Retinal pigment epithelial cell (primary cell): ENCODE measurements around the gene MYO9A.
"Not testable (repeated sequence)": the region's sequence is repeated elsewhere in the genome, so short reads cannot be mapped to it uniquely, and the experiment has no call there.

ENCODE experiments used
- DNase-seq: peaks from one replicate; pipeline ENCODE4 v3.0.0-alpha.2; 2010; ENCODE audit warnings: low read depth
- H3K4me3 ChIP-seq: 2 replicates; pipeline ENCODE4 v1.5.1; 2011; ENCODE audit warnings: mild to moderate bottlenecking, low read length, control low read depth, moderate library complexity
- CTCF ChIP-seq: conservative IDR thresholded peaks from 2 replicates; pipeline ENCODE4 v1.5.1; 2011; ENCODE audit warnings: low read depth, low read length, control low read depth, inconsistent platforms

MYO9A gene

DNA sequence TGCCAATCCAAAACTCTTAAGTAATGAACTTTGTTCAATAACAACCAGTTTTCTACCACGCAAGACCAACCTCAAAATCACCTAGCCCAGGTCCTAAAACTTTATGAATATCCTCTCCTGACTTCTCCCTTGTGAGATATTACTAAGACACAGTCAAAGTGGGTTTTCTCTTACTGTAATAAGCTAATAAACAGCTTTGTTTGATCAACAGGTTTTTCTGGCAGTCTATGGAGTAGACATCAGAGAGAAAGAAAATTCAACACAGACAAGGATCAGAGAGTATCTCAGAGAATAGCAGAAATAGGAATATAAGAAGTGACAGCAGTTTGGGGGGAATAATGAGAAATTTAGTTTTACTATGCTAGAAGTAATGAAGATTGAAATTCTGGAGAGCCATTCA, 228.0 kb downstream of the MYO9A start:
- no peak overlapping the region for H3K4me3 ChIP-seq
- TF ChIP-seq CTCF: no peak
- no peak for DNase-seq

DNA sequence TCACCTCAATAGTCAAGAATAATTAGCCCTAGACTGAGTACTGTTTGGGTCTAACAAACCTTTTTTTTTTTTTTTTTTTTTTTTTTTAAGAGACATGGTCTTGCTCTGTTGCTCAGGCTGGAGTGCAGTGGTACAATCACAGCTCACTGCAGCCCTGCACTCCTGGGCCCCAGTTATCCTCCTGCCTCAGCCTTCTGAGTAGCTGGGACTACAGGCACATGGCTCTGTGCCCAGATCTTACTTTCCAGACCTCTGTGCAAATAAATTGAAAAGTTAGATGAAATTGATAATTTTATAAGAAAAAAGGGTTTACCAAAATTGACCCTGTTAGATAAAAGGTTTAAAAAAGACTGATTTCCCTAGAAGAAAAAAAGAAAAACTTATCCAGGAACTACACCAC, 228.6 kb downstream of the MYO9A start:
- no peak for DNase-seq
- TF ChIP-seq CTCF: no peak
- no peak overlapping the region for H3K4me3 ChIP-seq

- H3K4me3 ChIP-seq: no peak overlapping the region
- DNase-seq: no peak
- TF ChIP-seq CTCF: no peak
Observed at GRCh38 chr15:71888797-71889196, 229.2 kb downstream of the MYO9A start.

GRCh38 chr15:71885390-71885789, 232.6 kb downstream of the MYO9A start:
- no peak for TF ChIP-seq CTCF

GRCh38 chr15:71883447-71883846, 234.5 kb downstream of the MYO9A start:
- H3K4me3 ChIP-seq: no peak overlapping the region
- no peak for DNase-seq
- no peak for TF ChIP-seq CTCF

More at GRCh38 chr15:71885390-71885789, 232.6 kb downstream of the MYO9A start:
- DNase-seq: no peak
- H3K4me3 ChIP-seq: no peak overlapping the region

GRCh38 chr15:71880276-71880675, 237.7 kb downstream of the MYO9A start:
- no peak for TF ChIP-seq CTCF
- no peak for DNase-seq
- H3K4me3 ChIP-seq: no peak overlapping the region

DNA sequence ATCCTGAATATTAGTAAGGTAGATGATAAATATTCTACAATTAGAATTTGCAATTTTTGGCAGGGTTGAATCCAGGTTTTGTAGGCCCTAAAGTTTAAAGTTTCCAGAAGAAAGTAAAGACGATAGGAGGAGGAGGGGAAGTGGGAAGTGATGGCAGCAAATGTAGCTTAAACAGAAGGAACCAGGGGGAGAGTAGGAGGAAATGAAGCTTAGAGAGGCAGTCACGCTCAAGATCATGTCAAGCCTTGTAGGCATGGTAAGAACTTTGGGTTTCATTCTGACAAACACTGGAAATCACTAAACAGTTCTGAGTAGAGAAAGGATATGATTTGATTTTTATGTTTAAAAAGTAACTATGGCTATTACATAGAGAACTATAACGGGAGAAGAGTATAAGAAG, 243.7 kb downstream of the MYO9A start:
- H3K4me3 ChIP-seq: no peak overlapping the region
- no peak for DNase-seq
- no peak for TF ChIP-seq CTCF

DNA sequence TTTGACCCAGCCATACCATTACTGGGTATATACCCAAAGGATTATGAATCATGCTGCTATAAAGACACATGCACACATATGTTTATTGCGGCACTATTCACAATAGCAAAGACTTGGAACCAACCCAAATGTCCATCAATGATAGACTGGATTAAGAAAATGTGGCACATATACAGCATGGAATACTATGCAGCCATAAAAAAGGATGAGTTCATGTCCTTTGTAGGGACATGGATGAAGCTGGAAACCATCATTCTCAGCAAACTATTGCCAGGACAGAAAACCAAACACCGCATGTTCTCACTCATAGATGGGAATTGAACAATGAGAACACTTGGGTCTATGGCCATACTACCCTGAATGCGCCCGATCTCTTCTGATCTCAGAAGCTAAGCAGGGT, 259.7 kb downstream of the MYO9A start:
- not testable (repeated sequence) for DNase-seq, H3K4me3 ChIP-seq
